Activated T-cell treated with anti-CD3 and anti-CD28 coated beads, Interleukin-2, amount 50 U/mL, for 4 hours (primary cell): ENCODE data around the gene PIPOX. TPM values are rescaled to one million over a fixed set of nuclear protein-coding genes. Genes with fewer than 3 reads are reported as not detected.

Experiments used
- ATAC-seq, 2 donors: fragments of 200-7000 bp; cut with Tn5 transposase; one replicate each; pipeline ENCODE4 v1.10.0; 2021
- DNase-seq: peaks from one replicate; pipeline ENCODE4 v3.0.0-alpha.2; 2020
- H3K27me3 Mint-ChIP-seq: one replicate; pipeline ENCODE4 v1.8.0; 2021; ENCODE audit warnings: low read depth, mixed read lengths
- H3K36me3 Mint-ChIP-seq: one replicate; pipeline ENCODE4 v1.8.0; 2022; ENCODE audit warnings: mixed read lengths; ENCODE audit not compliant: insufficient read depth
- H3K4me1 Mint-ChIP-seq: one replicate; pipeline ENCODE4 v1.8.0; 2021; ENCODE audit warnings: low read depth, mixed read lengths
- H3K4me3 Mint-ChIP-seq: one replicate; pipeline ENCODE4 v1.8.0; 2021; ENCODE audit warnings: mild to moderate bottlenecking, moderate library complexity, mixed read lengths
- H3K9me3 Mint-ChIP-seq: one replicate; pipeline ENCODE4 v1.8.0; 2021; ENCODE audit warnings: mixed read lengths
- total RNA-seq, 3 donors: library from RNA; stranded (reverse); gene quantifications; one replicate each; pipeline ENCODE4 v1.2.1, GENCODE V29; 2021

PIPOX gene
- total RNA-seq, 3 donors from 2014 or later: 1.2 to 1.7 (median 1.5) TPM

DNA sequence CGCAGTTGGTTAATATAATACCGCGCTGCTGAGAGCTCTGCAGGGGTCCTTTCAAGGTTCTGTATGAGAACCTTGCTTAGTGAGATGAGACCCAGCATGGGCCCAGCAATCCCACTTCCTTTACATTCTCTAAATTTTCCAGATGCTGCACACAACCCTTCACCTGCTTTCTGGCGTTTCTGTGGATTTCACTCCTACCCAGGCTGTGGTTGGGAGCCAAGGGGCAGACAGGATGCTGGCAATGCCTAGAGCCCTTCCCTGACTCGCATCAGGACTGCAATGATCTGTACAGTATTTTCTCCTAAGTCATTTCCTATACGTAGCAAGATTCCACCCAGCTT, 10.1 kb upstream of the PIPOX start:
- no peaks in the 10 kb centered on the region for H3K36me3 Mint-ChIP-seq
- H3K27me3 Mint-ChIP-seq: peaks cover 47% of the 10 kb centered on the region
- no peaks in the 10 kb centered on the region for H3K4me1 Mint-ChIP-seq
- H3K9me3 Mint-ChIP-seq: peaks cover 16% of the 10 kb centered on the region
- DNase-seq (no peak), ATAC-seq (no peak)
- no peak overlapping the region for H3K4me3 Mint-ChIP-seq

DNA sequence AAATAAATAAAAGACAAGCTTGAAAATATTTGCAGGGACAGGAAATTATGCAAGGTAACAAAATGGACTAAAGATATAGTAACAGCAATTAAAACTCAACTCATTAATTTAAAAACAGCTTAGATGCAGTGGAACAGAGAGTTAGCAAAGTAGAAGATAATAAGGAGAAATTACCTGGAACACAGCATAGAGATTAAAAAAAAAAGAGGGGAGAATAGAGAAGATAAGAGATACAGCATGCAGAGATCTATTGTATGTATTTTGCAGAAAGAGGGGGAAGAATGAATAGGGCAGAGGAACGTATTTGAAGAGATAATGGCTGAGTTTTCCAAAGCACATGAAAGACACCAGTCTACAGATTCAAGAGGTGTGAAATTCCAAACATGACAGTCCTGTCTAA, 8.4 kb upstream of the PIPOX start:
- peaks cover 16% of the 10 kb centered on the region for H3K9me3 Mint-ChIP-seq
- H3K4me1 Mint-ChIP-seq: no peaks in the 10 kb centered on the region
- ATAC-seq (no peak), DNase-seq (no peak)
- H3K4me3 Mint-ChIP-seq: no peak overlapping the region
- H3K36me3 Mint-ChIP-seq: no peaks in the 10 kb centered on the region
- H3K27me3 Mint-ChIP-seq: peaks cover 47% of the 10 kb centered on the region

DNA sequence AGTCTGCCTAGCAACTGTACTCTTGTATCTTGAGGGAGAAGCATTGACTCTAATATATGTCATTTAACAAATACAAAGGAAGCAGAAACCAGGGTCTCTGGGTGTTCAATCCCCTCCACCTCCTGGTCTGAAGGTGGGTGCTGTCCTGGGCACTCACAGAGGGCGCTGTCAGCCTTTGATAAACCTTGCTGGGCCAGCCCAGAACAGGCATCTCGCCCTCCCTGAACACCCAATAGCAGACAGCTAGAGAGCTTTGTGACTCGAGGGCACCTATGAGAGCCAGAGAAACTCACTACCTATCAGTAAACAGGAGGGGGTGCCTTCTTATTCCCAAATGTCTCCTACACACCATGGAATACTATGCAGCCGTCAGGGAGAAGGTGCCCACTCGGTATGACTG, 6.4 kb upstream of the PIPOX start:
- H3K27me3 Mint-ChIP-seq: peaks cover 31% of the 10 kb centered on the region
- ATAC-seq (peak in 1 of 2 donors; percentile 37), DNase-seq (no peak)
- H3K4me3 Mint-ChIP-seq: no peak overlapping the region
- peaks cover 16% of the 10 kb centered on the region for H3K9me3 Mint-ChIP-seq
- H3K4me1 Mint-ChIP-seq: no peaks in the 10 kb centered on the region
- H3K36me3 Mint-ChIP-seq: no peaks in the 10 kb centered on the region

DNA sequence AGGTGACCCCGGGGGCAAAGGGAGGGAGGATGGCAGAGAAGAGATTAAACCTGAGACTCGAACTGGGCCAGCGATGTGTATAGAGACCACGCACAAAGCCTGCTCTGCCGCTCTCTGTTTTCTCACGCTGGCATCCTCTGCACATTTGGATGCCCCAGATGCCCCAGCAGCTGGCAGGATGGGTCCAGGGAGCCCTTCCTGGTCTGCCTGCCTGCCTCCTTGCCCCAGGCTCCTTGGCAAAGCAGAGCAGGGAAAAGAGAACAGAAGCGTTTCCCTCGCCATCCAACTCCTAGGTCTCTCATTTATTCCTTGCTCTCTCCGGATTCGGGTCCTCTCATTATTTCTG, 5.2 kb upstream of the PIPOX start:
- Mint-ChIP-seq H3K4me3 (no peak overlapping the region), H3K27me3 (peaks cover 29% of the 10 kb centered on the region), H3K4me1 (no peaks in the 10 kb centered on the region), H3K36me3 (no peaks in the 10 kb centered on the region), H3K9me3 (peaks cover 16% of the 10 kb centered on the region)
- no peak for ATAC-seq
- DNase-seq: no peak

DNA sequence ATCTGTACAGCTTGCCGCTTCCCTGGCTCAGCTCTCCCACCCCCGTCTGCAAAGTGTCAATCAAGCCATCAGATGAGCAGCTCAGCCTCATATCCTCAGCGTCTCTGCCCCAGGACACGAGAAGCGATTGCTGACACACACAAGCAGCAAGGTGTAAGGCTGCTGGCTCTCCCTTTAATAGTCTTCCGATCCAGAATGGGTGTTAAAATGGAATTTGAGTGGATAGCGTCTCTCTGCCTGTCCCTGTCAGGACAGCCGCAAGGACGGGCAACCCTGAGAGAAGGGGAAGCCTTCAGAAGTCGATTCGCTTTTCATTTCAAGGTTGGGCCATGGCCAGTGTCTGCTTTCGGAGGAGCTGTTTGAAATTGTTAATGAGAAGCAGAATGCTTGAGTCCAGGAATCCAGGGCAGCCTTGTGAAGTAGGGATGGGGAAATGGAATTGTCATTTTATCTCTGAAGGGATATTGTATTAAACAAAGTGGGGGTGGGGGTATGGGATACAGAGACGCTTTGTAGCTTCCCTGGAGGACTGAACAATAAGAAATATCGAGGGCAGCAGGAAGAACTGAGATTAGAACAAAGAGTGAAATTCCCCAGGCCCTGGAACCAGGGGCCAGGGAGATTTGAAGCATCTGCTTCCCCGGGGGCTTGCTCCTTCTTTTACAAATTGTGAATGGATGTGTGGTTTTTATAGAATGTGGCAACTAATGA, 4.7 kb upstream of the PIPOX start:
- DNase-seq (no peak), ATAC-seq (no peak)
- Mint-ChIP-seq H3K36me3 (no peaks in the 10 kb centered on the region), H3K9me3 (peaks cover 16% of the 10 kb centered on the region), H3K27me3 (peaks cover 27% of the 10 kb centered on the region), H3K4me1 (no peaks in the 10 kb centered on the region), H3K4me3 (no peak overlapping the region)

DNA sequence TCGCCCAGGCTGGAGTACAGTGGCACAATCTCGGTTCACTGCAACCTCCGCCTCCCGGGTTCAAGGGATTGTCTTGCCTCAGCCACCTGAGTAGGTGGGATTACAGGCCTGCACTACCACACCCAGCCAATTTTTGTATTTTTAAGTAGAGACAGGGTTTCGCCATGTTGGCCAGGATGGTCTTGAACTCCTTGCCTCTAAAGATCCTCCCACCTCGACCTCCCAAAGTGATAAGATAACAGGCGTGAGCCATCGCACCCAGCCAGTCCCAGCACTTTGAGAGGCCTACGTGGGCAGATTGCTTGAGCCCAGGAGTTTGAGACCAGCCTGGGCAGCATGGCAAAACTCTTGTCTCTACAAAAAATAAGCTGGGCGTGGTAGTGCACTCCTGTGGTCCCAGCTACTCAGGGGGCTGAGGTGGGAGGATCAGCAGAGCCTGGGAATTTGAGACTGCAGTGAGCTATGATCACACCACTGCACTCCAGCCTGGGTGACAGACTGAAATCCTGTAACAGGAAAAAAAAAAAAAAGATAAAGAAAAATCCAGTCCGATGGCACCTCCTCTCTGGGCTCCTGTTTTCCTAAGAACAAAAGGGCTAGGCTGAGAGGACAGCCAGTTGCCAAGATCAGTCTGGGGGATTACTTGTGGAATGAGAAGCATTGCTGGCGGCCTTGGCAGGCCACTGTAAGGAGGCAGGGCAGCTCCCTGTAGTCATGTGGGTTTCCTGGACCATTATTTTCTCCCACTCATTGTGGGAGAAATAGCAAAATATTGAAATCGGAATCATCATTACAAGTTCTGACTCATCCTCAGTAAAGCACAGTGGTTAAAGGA, 3.0 kb upstream of the PIPOX start:
- Mint-ChIP-seq H3K9me3 (peaks cover 4% of the 10 kb centered on the region), H3K4me1 (no peaks in the 10 kb centered on the region), H3K27me3 (peaks cover 28% of the 10 kb centered on the region), H3K4me3 (no peak overlapping the region), H3K36me3 (no peaks in the 10 kb centered on the region)
- ATAC-seq: no peak
- no peak for DNase-seq

DNA sequence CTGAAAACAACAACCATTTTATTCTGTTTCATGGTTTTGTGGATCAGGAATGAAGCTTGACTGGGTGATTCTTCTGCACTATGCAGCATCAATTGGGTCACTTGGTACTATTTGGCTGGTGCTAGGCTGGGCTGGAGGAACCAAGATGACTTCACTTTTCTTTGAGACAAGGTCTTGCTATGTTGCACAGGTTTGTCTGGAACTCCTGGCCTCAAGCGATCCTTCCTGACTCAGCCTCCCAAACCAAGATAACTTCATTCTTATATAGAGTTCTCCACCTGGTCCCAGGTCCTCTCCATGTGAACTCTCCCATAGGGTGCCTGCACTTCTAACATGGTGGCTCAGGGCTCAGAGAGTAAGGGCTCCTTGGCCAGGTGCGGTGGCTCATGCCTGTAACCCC, 1.9 kb upstream of the PIPOX start:
- DNase-seq: no peak
- H3K27me3 Mint-ChIP-seq: peaks cover 21% of the 10 kb centered on the region
- H3K4me1 Mint-ChIP-seq: no peaks in the 10 kb centered on the region
- no peaks in the 10 kb centered on the region for H3K36me3 Mint-ChIP-seq
- ATAC-seq: no peak
- no peaks in the 10 kb centered on the region for H3K9me3 Mint-ChIP-seq
- H3K4me3 Mint-ChIP-seq: no peak overlapping the region

DNA sequence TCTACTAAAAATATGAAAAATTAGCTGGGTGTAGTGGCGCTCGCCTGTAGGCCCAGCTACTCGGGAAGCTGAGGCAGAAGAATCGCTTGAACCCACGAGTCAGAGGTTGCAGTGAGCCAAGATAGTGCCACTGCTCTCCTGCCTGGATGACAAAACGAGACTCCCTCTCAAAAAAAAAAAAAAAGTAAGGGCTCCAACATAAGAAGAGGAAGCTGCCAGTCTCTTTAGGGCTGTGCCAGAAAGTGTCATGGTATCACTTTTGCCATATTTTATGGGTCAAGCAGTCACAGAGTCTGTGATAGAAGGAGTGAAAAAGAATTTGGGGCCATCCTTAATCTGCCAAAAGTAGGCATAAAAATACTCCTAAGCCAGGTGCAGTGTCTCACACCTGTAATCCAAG, 1.4 kb upstream of the PIPOX start:
- H3K27me3 Mint-ChIP-seq: peaks cover 21% of the 10 kb centered on the region
- no peak overlapping the region for H3K4me3 Mint-ChIP-seq
- no peaks in the 10 kb centered on the region for H3K4me1 Mint-ChIP-seq
- H3K36me3 Mint-ChIP-seq: no peaks in the 10 kb centered on the region
- H3K9me3 Mint-ChIP-seq: no peaks in the 10 kb centered on the region
- DNase-seq (no peak), ATAC-seq (no peak)

DNA sequence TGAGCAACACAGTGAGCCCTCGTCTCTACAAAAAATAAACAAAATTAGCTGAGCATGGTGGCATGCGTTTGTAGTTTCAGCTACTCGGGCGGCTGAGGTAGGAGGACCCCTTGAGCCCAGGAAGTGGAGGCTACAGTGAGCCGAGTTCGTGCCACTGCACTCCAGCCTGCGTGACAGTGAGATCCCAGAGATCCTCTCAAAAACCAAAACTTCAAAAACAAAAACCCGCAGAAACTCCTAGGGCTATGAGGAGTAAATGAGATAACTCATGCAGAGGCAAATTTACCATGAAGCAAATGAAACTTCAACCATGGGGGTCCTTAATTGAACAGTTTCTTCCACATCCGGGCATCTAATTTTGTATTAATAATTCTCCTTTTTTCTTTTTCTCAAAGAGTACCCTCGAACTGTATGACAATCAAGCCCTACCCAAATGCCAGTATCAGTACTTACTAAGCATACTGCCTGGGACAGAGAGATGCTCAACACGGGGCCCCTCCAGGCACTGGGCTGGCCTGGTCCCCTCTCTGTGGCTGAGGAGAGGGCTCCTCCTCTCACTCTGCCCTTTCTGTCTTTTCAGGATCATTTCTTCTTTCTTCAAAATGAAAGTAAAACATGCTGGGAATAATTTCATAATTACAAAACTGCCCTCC, 789 bp upstream of the PIPOX start:
- H3K36me3 Mint-ChIP-seq: no peaks in the 10 kb centered on the region
- DNase-seq (no peak), ATAC-seq (no peak)
- H3K4me1 Mint-ChIP-seq: no peaks in the 10 kb centered on the region
- H3K4me3 Mint-ChIP-seq: no peak overlapping the region
- H3K9me3 Mint-ChIP-seq: no peaks in the 10 kb centered on the region
- peaks cover 22% of the 10 kb centered on the region for H3K27me3 Mint-ChIP-seq

DNA sequence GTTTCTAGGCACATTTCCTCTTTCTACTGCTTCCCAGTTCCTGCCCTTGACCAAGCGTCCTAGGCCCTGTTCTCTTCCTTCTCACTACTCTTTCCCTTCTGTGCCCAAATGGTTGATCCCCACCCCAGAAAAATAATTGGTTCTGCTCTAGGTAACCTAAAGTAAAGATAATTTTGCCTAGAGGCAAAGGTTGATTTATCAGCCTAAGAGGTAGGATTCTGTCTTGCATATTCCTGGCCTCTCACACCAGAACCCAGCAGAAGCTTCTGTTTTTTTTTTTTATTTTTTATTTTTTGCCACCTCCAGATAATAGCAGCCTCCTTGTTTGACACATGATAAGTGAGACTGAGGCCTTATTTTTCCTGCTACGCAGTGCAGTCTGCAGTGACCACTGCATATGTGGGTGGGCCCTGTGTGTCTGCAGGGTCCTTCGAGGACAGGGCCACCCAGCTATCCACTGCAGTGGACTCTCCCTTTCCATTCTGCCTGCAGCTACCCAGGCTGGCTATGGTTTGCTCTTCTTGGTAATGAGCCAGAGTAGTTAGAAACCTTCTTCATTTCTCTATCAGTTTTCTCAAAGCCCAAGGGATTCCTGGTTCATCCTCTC, 701 bp downstream of the PIPOX start:
- no peaks in the 10 kb centered on the region for H3K4me1 Mint-ChIP-seq
- no peak overlapping the region for H3K4me3 Mint-ChIP-seq
- H3K27me3 Mint-ChIP-seq: peaks cover 25% of the 10 kb centered on the region
- DNase-seq: no peak
- no peaks in the 10 kb centered on the region for H3K36me3 Mint-ChIP-seq
- ATAC-seq: no peak
- no peaks in the 10 kb centered on the region for H3K9me3 Mint-ChIP-seq

DNA sequence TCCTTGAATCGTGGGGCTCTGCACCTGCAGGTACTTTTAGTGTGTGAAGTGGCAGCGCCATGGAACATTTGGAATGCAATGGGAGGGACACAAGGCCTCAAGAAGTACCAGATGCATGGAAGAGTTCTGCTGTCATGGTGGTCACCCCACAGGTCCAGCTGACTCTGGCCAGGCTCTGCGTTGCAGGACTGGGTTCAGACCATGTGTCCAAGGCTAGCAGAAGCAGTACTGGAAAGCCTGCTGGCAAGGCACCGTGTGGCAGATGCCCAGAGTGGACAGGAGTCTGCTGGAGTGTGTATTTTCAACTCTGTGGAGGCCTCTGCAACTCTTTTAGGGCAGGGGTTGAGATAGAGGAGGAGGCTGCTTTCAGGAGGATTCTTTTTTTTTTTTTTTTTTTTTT, 2.1 kb downstream of the PIPOX start:
- DNase-seq (no peak), ATAC-seq (no peak)
- H3K36me3 Mint-ChIP-seq: no peaks in the 10 kb centered on the region
- H3K4me1 Mint-ChIP-seq: no peaks in the 10 kb centered on the region
- H3K9me3 Mint-ChIP-seq: no peaks in the 10 kb centered on the region
- H3K4me3 Mint-ChIP-seq: no peak overlapping the region
- peaks cover 24% of the 10 kb centered on the region for H3K27me3 Mint-ChIP-seq

DNA sequence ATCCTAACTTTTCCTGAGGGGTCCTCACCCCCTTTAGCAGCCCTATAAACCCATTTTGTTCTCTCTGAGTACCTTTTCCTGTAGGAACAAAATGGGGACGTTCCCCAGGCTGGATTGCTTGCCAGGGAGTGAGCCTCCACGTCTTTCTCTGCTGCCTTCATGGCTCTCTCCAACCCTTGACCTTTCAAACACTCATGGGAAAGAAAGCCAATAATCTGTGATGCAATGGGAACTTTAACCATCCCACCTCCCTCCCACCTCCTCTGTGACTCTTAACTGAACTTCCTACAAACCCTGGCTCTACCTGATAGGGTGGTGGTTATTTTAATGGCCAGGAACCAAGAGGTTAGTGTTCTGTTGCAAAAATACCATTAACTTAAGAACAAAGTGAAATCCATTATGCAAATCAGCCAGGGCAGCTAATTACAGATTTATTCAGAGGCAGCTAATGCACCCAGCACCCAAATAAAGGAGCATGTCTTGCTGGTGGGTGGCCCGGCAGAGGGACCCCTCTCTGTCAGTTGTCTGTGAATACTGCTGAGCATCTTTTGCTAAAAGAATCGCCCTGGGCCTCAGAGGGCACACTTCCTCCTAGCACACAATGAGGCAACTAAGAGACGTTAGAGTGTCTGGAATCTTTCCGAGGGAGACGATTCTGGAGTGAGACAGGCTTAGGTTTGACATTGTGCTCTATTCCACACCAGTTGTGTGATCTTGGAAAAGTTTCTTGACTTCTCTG, 3.0 kb downstream of the PIPOX start:
- DNase-seq (no peak), ATAC-seq (no peak)
- H3K27me3 Mint-ChIP-seq: peaks cover 24% of the 10 kb centered on the region
- H3K36me3 Mint-ChIP-seq: no peaks in the 10 kb centered on the region
- H3K4me3 Mint-ChIP-seq: no peak overlapping the region
- no peaks in the 10 kb centered on the region for H3K9me3 Mint-ChIP-seq
- H3K4me1 Mint-ChIP-seq: no peaks in the 10 kb centered on the region

DNA sequence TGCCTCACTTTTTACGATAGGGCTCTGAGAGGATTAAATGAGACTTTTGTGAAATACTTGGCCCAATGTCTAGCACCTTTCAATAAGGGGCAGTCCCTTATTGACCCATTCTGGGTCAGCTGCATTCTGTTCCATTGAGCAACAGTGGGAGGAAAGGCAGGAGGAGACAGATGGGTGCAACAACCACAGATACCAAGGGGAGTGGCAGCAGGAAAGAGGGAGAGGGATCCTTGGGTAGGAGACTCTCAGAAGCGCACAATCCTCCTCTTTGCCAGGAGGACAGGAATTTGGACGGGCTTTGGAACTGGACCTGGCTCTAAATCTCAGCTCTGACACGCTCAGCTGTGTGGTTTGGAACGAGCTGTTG, 3.5 kb downstream of the PIPOX start:
- Mint-ChIP-seq H3K36me3 (no peaks in the 10 kb centered on the region), H3K4me3 (no peak overlapping the region), H3K4me1 (no peaks in the 10 kb centered on the region), H3K27me3 (peaks cover 24% of the 10 kb centered on the region), H3K9me3 (no peaks in the 10 kb centered on the region)
- no peak for DNase-seq
- ATAC-seq: no peak
